HUES6 (cell line): Measurements from ENCODE around the gene FAAP100.

Source experiments
- H3K27ac ChIP-seq: 2 replicates; pipeline ENCODE4 v1.7.0; 2013; ENCODE audit warnings: low read depth, mild to moderate bottlenecking, low read length, inconsistent platforms
- H3K27me3 ChIP-seq: 2 replicates; pipeline ENCODE4 v1.6.1; 2013; ENCODE audit warnings: low read length; ENCODE audit not compliant: control insufficient read depth, insufficient read depth
- H3K36me3 ChIP-seq: 2 replicates; pipeline ENCODE4 v1.6.1; 2013; ENCODE audit warnings: low read length; ENCODE audit not compliant: control insufficient read depth, insufficient read depth
- H3K4me1 ChIP-seq: 2 replicates; pipeline ENCODE4 v1.6.1; 2013; ENCODE audit warnings: low read length; ENCODE audit not compliant: control insufficient read depth, insufficient read depth
- H3K4me3 ChIP-seq: 2 replicates; pipeline ENCODE4 v1.5.1; 2013; ENCODE audit warnings: low read depth, low read length
- H3K9ac ChIP-seq: one replicate; pipeline ENCODE4 v1.6.1; 2013; ENCODE audit warnings: mild to moderate bottlenecking, low read length
- H3K9me3 ChIP-seq: 2 replicates; pipeline ENCODE4 v1.6.1; 2013; ENCODE audit warnings: low read depth, low read length; ENCODE audit not compliant: control insufficient read depth, insufficient read depth

The FAAP100 gene

GRCh38 chr17:81543339-81543675, 8.8 kb downstream of the FAAP100 start:
- Histone ChIP-seq H3K9ac (no peak overlapping the region), H3K9me3 (no peaks in the 10 kb centered on the region), H3K27ac (no peak overlapping the region), H3K4me1 (no peaks in the 10 kb centered on the region), H3K27me3 (no peaks in the 10 kb centered on the region), H3K36me3 (peaks cover 74% of the 10 kb centered on the region), H3K4me3 (no peak overlapping the region)

- no peak overlapping the region for H3K4me3 ChIP-seq
- H3K36me3 ChIP-seq, result peaks cover 72% of the 10 kb centered on the region
- H3K9me3 ChIP-seq, result no peaks in the 10 kb centered on the region
- no peak overlapping the region for H3K9ac ChIP-seq
- H3K4me1 ChIP-seq, result no peaks in the 10 kb centered on the region
- H3K27ac ChIP-seq, result no peak overlapping the region
- no peaks in the 10 kb centered on the region for H3K27me3 ChIP-seq
These were observed 9.5 kb downstream of the FAAP100 start for GRCh38 chr17:81542431-81543338.

- Histone ChIP-seq H3K4me1 (peaks cover 3% of the 10 kb centered on the region), H3K9me3 (no peaks in the 10 kb centered on the region), H3K9ac (no peak overlapping the region), H3K27ac (no peak overlapping the region), H3K36me3 (peaks cover 56% of the 10 kb centered on the region), H3K4me3 (no peak overlapping the region), H3K27me3 (peaks cover 4% of the 10 kb centered on the region; the same call in 1 of the 2 replicates)
These were observed 11.0 kb downstream of the FAAP100 start for GRCh38 chr17:81541123-81541522.

- no peak overlapping the region for H3K4me3 ChIP-seq
- peaks cover 8% of the 10 kb centered on the region; the same call in 1 of the 2 replicates for H3K27me3 ChIP-seq
- H3K27ac ChIP-seq, result no peak overlapping the region
- H3K36me3 ChIP-seq, result peaks cover 51% of the 10 kb centered on the region
- H3K9me3 ChIP-seq, result no peaks in the 10 kb centered on the region
- H3K9ac ChIP-seq, result no peak overlapping the region
- peaks cover 3% of the 10 kb centered on the region for H3K4me1 ChIP-seq
These were observed 11.5 kb downstream of the FAAP100 start for GRCh38 chr17:81540676-81541027.

GRCh38 chr17:81539961-81540675, 12.0 kb downstream of the FAAP100 start:
- H3K4me3 ChIP-seq, result no peak overlapping the region
- no peaks in the 10 kb centered on the region for H3K9me3 ChIP-seq
- H3K27me3 ChIP-seq, result peaks cover 8% of the 10 kb centered on the region; the same call in 1 of the 2 replicates
- H3K4me1 ChIP-seq, result peaks cover 3% of the 10 kb centered on the region
- no peak overlapping the region for H3K9ac ChIP-seq
- peaks cover 46% of the 10 kb centered on the region for H3K36me3 ChIP-seq
- no peak overlapping the region for H3K27ac ChIP-seq

- peaks cover 41% of the 10 kb centered on the region for H3K36me3 ChIP-seq
- H3K4me3 ChIP-seq, result no peak overlapping the region
- H3K4me1 ChIP-seq, result peaks cover 3% of the 10 kb centered on the region
- peaks cover 11% of the 10 kb centered on the region for H3K27me3 ChIP-seq
- no peak overlapping the region for H3K27ac ChIP-seq
- H3K9me3 ChIP-seq, result no peaks in the 10 kb centered on the region
- no peak overlapping the region for H3K9ac ChIP-seq
These were observed 12.6 kb downstream of the FAAP100 start for GRCh38 chr17:81539571-81539900.

- Histone ChIP-seq H3K36me3 (peaks cover 34% of the 10 kb centered on the region), H3K4me3 (no peak overlapping the region), H3K9ac (no peak overlapping the region), H3K27ac (no peak overlapping the region), H3K4me1 (peaks cover 3% of the 10 kb centered on the region), H3K27me3 (peaks cover 16% of the 10 kb centered on the region), H3K9me3 (no peaks in the 10 kb centered on the region)
These were observed 13.2 kb downstream of the FAAP100 start for GRCh38 chr17:81538651-81539570.

GRCh38 chr17:81537856-81538555, 14.1 kb downstream of the FAAP100 start:
- peaks cover 3% of the 10 kb centered on the region for H3K4me1 ChIP-seq
- peaks cover 25% of the 10 kb centered on the region for H3K27me3 ChIP-seq
- H3K9me3 ChIP-seq, result no peaks in the 10 kb centered on the region
- no peak overlapping the region for H3K4me3 ChIP-seq
- no peak overlapping the region for H3K9ac ChIP-seq
- no peak overlapping the region for H3K27ac ChIP-seq
- H3K36me3 ChIP-seq, result peaks cover 25% of the 10 kb centered on the region

- no peaks in the 10 kb centered on the region for H3K9me3 ChIP-seq
- no peak overlapping the region for H3K27ac ChIP-seq
- no peak overlapping the region for H3K9ac ChIP-seq
- H3K4me3 ChIP-seq, result peak overlapping the region; percentile 18; the same call in 1 of the 2 replicates
- peaks cover 19% of the 10 kb centered on the region for H3K36me3 ChIP-seq
- peaks cover 3% of the 10 kb centered on the region for H3K4me1 ChIP-seq
- peaks cover 31% of the 10 kb centered on the region for H3K27me3 ChIP-seq
These were observed 14.8 kb downstream of the FAAP100 start for GRCh38 chr17:81537343-81537855.
